ENCODE data around the gene C1QTNF8. TPM values are rescaled to one million over a fixed set of nuclear protein-coding genes. Genes with fewer than 3 reads are reported as not detected.
"Not testable (repeated sequence)": the region's sequence is repeated elsewhere in the genome, so short reads cannot be mapped to it uniquely, and the experiment has no call there.

C1QTNF8 gene
- total and polyA plus RNA-seq, 7 experiments from 2014 or later = not detected

GRCh38 chr16:1088295-1089170, 7.5 kb downstream of the C1QTNF8 start:
- Histone ChIP-seq H3K9me3 (ENCODE audit: control insufficient read depth in 2 of 3, low read length in 3 of 3) (peaks cover 0 to 26% (median 0%) of the 10 kb centered on the region in 3 experiments), H3K4me1 (ENCODE audit: control insufficient read depth in 2 of 2, insufficient read depth in 2 of 2, low read length in 2 of 2) (no peaks in the 10 kb centered on the region), H3K36me3 (ENCODE audit: control insufficient read depth in 2 of 3, insufficient read depth in 3 of 3, low read length in 3 of 3) (no peaks in the 10 kb centered on the region), H3K27ac (ENCODE audit: low read depth, low read length) (no peak overlapping the region), H3K4me3 (ENCODE audit: low read length) (no peak overlapping the region), H3K27me3 (ENCODE audit: control insufficient read depth in 2 of 2, insufficient read depth in 2 of 2, low read length in 2 of 2) (peaks cover 0 to 3% of the 10 kb centered on the region in 2 donors)
- Mint-ChIP-seq H3K4me3 (no peak overlapping the region), H3K4me1 (no peaks in the 10 kb centered on the region), H3K27me3 (peaks cover 0 to 26% (median 17%) of the 10 kb centered on the region in 5 donors), H3K27ac (no peak overlapping the region), H3K9me3 (peaks cover 0 to 24% (median 15%) of the 10 kb centered on the region in 11 donors), H3K36me3 (peaks cover 5 to 8% (median 6%) of the 10 kb centered on the region in 5 donors)
- intact Hi-C loops (cut with micrococcal nuclease) = no loop called here
- no peak for DNase-seq
- ChIA-PET POLR2A (no interaction called here), CTCF (interaction anchor here (0.6 kb wide), 1 partner anchor 379 kb away, joined by 3 read pairs; no protein-coding TSS in a partner anchor)
- no peak for ATAC-seq

- H3K36me3 Mint-ChIP-seq; H3K27ac ChIP-seq (ENCODE audit: low read depth, low read length); H3K36me3 ChIP-seq (ENCODE audit: control insufficient read depth in 2 of 3, insufficient read depth in 3 of 3, low read length in 3 of 3); CTCF ChIA-PET; intact Hi-C loops (cut with micrococcal nuclease); H3K27ac Mint-ChIP-seq; H3K4me3 Mint-ChIP-seq; H3K4me1 ChIP-seq (ENCODE audit: control insufficient read depth in 2 of 2, insufficient read depth in 2 of 2, low read length in 2 of 2); POLR2A ChIA-PET; DNase-seq; H3K4me1 Mint-ChIP-seq; ATAC-seq; H3K27me3 ChIP-seq (ENCODE audit: control insufficient read depth in 2 of 2, insufficient read depth in 2 of 2, low read length in 2 of 2); H3K4me3 ChIP-seq (ENCODE audit: low read length): not testable (repeated sequence)
- H3K9me3 Mint-ChIP-seq = peaks cover 0 to 24% (median 18%) of the 10 kb centered on the region in 11 donors
- H3K9me3 ChIP-seq (ENCODE audit: control insufficient read depth in 2 of 3, low read length in 3 of 3) = peaks cover 0 to 27% (median 0%) of the 10 kb centered on the region in 3 experiments
- H3K27me3 Mint-ChIP-seq = peaks cover 0 to 35% (median 23%) of the 10 kb centered on the region in 5 donors
Measured at GRCh38 chr16:1086443-1086842, 9.6 kb downstream of the C1QTNF8 start.

GRCh38 chr16:1084971-1085370, 11.1 kb downstream of the C1QTNF8 start:
- H3K36me3 Mint-ChIP-seq = peaks cover 3 to 8% (median 6%) of the 10 kb centered on the region in 5 donors
- Histone ChIP-seq H3K9me3 (ENCODE audit: control insufficient read depth in 2 of 3, low read length in 3 of 3) (peaks cover 0 to 27% (median 0%) of the 10 kb centered on the region in 3 experiments), H3K27me3 (ENCODE audit: control insufficient read depth in 2 of 2, insufficient read depth in 2 of 2, low read length in 2 of 2) (peaks cover 0 to 3% of the 10 kb centered on the region in 2 donors), H3K4me1 (ENCODE audit: control insufficient read depth in 2 of 2, insufficient read depth in 2 of 2, low read length in 2 of 2) (no peaks in the 10 kb centered on the region), H3K36me3 (ENCODE audit: control insufficient read depth in 2 of 3, insufficient read depth in 3 of 3, low read length in 3 of 3) (no peaks in the 10 kb centered on the region), H3K4me3 (ENCODE audit: low read length) (no peak overlapping the region), H3K27ac (ENCODE audit: low read depth, low read length) (no peak overlapping the region)
- ATAC-seq (no peak), DNase-seq (no peak)
- POLR2A ChIA-PET = no interaction called here
- intact Hi-C loops (cut with micrococcal nuclease) = no loop called here
- H3K4me1 Mint-ChIP-seq = no peaks in the 10 kb centered on the region
- H3K27me3 Mint-ChIP-seq = peaks cover 0 to 35% (median 23%) of the 10 kb centered on the region in 5 donors
- H3K9me3 Mint-ChIP-seq = peaks cover 0 to 24% (median 18%) of the 10 kb centered on the region in 11 donors
- H3K4me3 Mint-ChIP-seq = no peak overlapping the region
- no peak overlapping the region for H3K27ac Mint-ChIP-seq
- CTCF ChIA-PET = no interaction called here

- no peaks in the 10 kb centered on the region for H3K4me1 ChIP-seq (ENCODE audit: control insufficient read depth in 2 of 2, insufficient read depth in 2 of 2, low read length in 2 of 2)
- ChIA-PET CTCF (no interaction called here), POLR2A (no interaction called here)
- Mint-ChIP-seq H3K27me3 (peaks cover 0 to 35% (median 23%) of the 10 kb centered on the region in 5 donors), H3K4me1 (no peaks in the 10 kb centered on the region), H3K27ac (no peak overlapping the region), H3K4me3 (no peak overlapping the region), H3K9me3 (peaks cover 0 to 24% (median 18%) of the 10 kb centered on the region in 11 donors), H3K36me3 (peaks cover 3 to 8% (median 6%) of the 10 kb centered on the region in 5 donors)
- no peak overlapping the region for H3K4me3 ChIP-seq (ENCODE audit: low read length)
- DNase-seq (no peak), ATAC-seq (no peak)
- intact Hi-C loops (cut with micrococcal nuclease) = no loop called here
- peaks cover 0 to 3% of the 10 kb centered on the region in 2 donors for H3K27me3 ChIP-seq (ENCODE audit: control insufficient read depth in 2 of 2, insufficient read depth in 2 of 2, low read length in 2 of 2)
- no peak overlapping the region for H3K27ac ChIP-seq (ENCODE audit: low read depth, low read length)
- no peaks in the 10 kb centered on the region for H3K36me3 ChIP-seq (ENCODE audit: control insufficient read depth in 2 of 3, insufficient read depth in 3 of 3, low read length in 3 of 3)
- H3K9me3 ChIP-seq (ENCODE audit: control insufficient read depth in 2 of 3, low read length in 3 of 3) = peaks cover 0 to 27% (median 0%) of the 10 kb centered on the region in 3 experiments
Measured at GRCh38 chr16:1082952-1083675, 12.9 kb downstream of the C1QTNF8 start.

- Mint-ChIP-seq H3K36me3 (peaks cover 3 to 8% (median 6%) of the 10 kb centered on the region in 5 donors), H3K4me1 (no peaks in the 10 kb centered on the region), H3K27ac (peak overlapping the region in 1 of 9 donors; percentile 67), H3K27me3 (peaks cover 0 to 36% (median 20%) of the 10 kb centered on the region in 5 donors), H3K9me3 (peaks cover 0 to 24% (median 18%) of the 10 kb centered on the region in 11 donors), H3K4me3 (no peak overlapping the region)
- no peak for DNase-seq
- POLR2A ChIA-PET = no interaction called here
- ATAC-seq = no peak
- Histone ChIP-seq H3K36me3 (ENCODE audit: control insufficient read depth in 2 of 3, insufficient read depth in 3 of 3, low read length in 3 of 3) (no peaks in the 10 kb centered on the region), H3K4me3 (ENCODE audit: low read length) (no peak overlapping the region), H3K4me1 (ENCODE audit: control insufficient read depth in 2 of 2, insufficient read depth in 2 of 2, low read length in 2 of 2) (no peaks in the 10 kb centered on the region), H3K27ac (ENCODE audit: low read depth, low read length) (no peak overlapping the region), H3K9me3 (ENCODE audit: control insufficient read depth in 2 of 3, low read length in 3 of 3) (peaks cover 0 to 27% (median 0%) of the 10 kb centered on the region in 3 experiments), H3K27me3 (ENCODE audit: control insufficient read depth in 2 of 2, insufficient read depth in 2 of 2, low read length in 2 of 2) (peaks cover 0 to 3% of the 10 kb centered on the region in 2 donors)
- intact Hi-C loops (cut with micrococcal nuclease) = no loop called here
- CTCF ChIA-PET = no interaction called here
Measured at GRCh38 chr16:1082266-1082951, 13.6 kb downstream of the C1QTNF8 start.

- ATAC-seq = no peak
- CTCF ChIA-PET = no interaction called here
Measured at GRCh38 chr16:1081734-1082265, 14.2 kb downstream of the C1QTNF8 start.

More at GRCh38 chr16:1081734-1082265, 14.2 kb downstream of the C1QTNF8 start:
- no peaks in the 10 kb centered on the region for H3K4me1 Mint-ChIP-seq
- Histone ChIP-seq H3K4me1 (ENCODE audit: control insufficient read depth in 2 of 2, insufficient read depth in 2 of 2, low read length in 2 of 2) (no peaks in the 10 kb centered on the region), H3K36me3 (ENCODE audit: control insufficient read depth in 2 of 3, insufficient read depth in 3 of 3, low read length in 3 of 3) (no peaks in the 10 kb centered on the region), H3K4me3 (ENCODE audit: low read length) (no peak overlapping the region), H3K9me3 (ENCODE audit: control insufficient read depth in 2 of 3, low read length in 3 of 3) (peaks cover 0 to 27% (median 0%) of the 10 kb centered on the region in 3 experiments), H3K27me3 (ENCODE audit: control insufficient read depth in 2 of 2, insufficient read depth in 2 of 2, low read length in 2 of 2) (peaks cover 0 to 3% of the 10 kb centered on the region in 2 donors), H3K27ac (ENCODE audit: low read depth, low read length) (no peak overlapping the region)
- POLR2A ChIA-PET = no interaction called here
- H3K36me3 Mint-ChIP-seq = peaks cover 3 to 8% (median 6%) of the 10 kb centered on the region in 5 donors
- H3K9me3 Mint-ChIP-seq = peaks cover 0 to 22% (median 18%) of the 10 kb centered on the region in 11 donors
- intact Hi-C loops (cut with micrococcal nuclease) = no loop called here
- H3K27me3 Mint-ChIP-seq = peaks cover 0 to 42% (median 20%) of the 10 kb centered on the region in 5 donors
- no peak for DNase-seq
- H3K4me3 Mint-ChIP-seq = no peak overlapping the region
- peak overlapping the region in 1 of 9 donors; percentile 67 for H3K27ac Mint-ChIP-seq
